Measurements from ENCODE around the gene EMP2. TPM values are rescaled to one million over a fixed set of nuclear protein-coding genes. Genes with fewer than 3 reads are reported as not detected.

Gene EMP2
- total and polyA plus RNA-seq, 3 donors from 2014 or later, result 9.3 to 18.4 (median 13.1) TPM

DNA sequence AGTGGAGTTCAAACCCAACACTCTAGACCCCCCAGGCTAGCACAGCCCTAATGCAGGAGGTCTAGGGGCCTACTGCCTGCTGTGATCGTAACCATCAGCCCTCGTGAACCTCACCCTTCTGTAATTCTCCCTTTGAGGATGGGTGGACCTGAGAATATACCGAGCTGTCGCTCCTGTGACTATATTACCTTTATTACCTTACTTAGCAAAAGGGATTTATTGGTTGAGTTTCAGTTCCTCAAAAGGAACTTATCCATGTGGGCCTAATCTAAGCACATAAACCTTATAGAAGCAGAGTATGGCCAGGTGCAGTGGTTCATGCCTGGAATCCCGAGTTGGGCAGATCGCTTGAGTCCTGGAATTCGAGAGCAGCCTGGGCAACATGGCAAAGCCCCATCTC, 19.2 kb upstream of the EMP2 start:
- H3K36me3 ChIP-seq (ENCODE audit: low read depth, missing control alignments), result no peaks in the 10 kb centered on the region
- no peak for TF ChIP-seq CTCF (IDR thresholded peaks at IDR 0.05)
- no peak for TF ChIP-seq POLR2A (IDR thresholded peaks at IDR 0.05)
- H3K27me3 ChIP-seq, result no peaks in the 10 kb centered on the region
- no peaks in the 10 kb centered on the region for H3K9me3 ChIP-seq
- H3K4me1 ChIP-seq, result no peaks in the 10 kb centered on the region
- H3K27ac ChIP-seq, result no peak overlapping the region
- intact Hi-C loops (cut with DNase I; ENCODE audit: low total_unique reads), result no loop called here
- DNase-seq, result no peak
- WGBS, 2 donors, result 95 to 97% methylated on average over 7 of the region's 7 CpGs
- H3K4me3 ChIP-seq, result no peak overlapping the region

DNA sequence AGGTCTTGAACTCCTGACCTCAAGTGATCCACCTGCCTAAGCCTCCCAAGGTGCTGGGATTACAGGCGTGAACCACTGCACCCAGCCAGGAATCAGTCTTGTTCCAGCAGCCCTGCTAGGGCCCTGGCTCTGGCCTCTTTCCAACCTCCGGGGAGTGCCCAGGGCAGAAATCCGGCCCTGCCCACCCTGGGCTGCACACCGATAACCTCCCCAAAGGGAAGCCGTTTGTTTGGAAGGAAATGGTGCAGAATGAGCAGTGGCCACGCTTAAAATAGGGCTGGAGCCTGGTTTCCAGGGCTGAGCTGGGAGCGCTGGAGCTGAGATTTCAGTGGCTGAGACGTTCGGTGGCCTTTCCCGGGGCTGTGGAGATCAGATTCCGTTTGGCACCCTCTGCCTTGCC, 17.8 kb upstream of the EMP2 start:
- no peak for DNase-seq
- no peak overlapping the region for H3K27ac ChIP-seq
- H3K36me3 ChIP-seq (ENCODE audit: low read depth, missing control alignments), result no peaks in the 10 kb centered on the region
- WGBS, 2 donors, result 62 to 79% methylated on average over 9 to 11 of the region's 11 CpGs
- H3K4me3 ChIP-seq, result no peak overlapping the region
- no peaks in the 10 kb centered on the region for H3K27me3 ChIP-seq
- TF ChIP-seq CTCF (IDR thresholded peaks at IDR 0.05) (no peak), POLR2A (IDR thresholded peaks at IDR 0.05) (no peak)
- no peaks in the 10 kb centered on the region for H3K4me1 ChIP-seq
- intact Hi-C loops (cut with DNase I; ENCODE audit: low total_unique reads), result no loop called here
- no peaks in the 10 kb centered on the region for H3K9me3 ChIP-seq

GRCh38 chr16:10597187-10597601, 16.8 kb upstream of the EMP2 start:
- Histone ChIP-seq H3K4me3 (no peak overlapping the region), H3K27ac (no peak overlapping the region), H3K4me1 (no peaks in the 10 kb centered on the region), H3K27me3 (no peaks in the 10 kb centered on the region), H3K9me3 (no peaks in the 10 kb centered on the region), H3K36me3 (ENCODE audit: low read depth, missing control alignments) (no peaks in the 10 kb centered on the region)
- DNase-seq, result no peak
- intact Hi-C loops (cut with DNase I; ENCODE audit: low total_unique reads), result no loop called here
- TF ChIP-seq CTCF (IDR thresholded peaks at IDR 0.05) (no peak), POLR2A (IDR thresholded peaks at IDR 0.05) (no peak)
- WGBS, 2 donors, result 78 to 88% methylated on average over 3 of the region's 3 CpGs

DNA sequence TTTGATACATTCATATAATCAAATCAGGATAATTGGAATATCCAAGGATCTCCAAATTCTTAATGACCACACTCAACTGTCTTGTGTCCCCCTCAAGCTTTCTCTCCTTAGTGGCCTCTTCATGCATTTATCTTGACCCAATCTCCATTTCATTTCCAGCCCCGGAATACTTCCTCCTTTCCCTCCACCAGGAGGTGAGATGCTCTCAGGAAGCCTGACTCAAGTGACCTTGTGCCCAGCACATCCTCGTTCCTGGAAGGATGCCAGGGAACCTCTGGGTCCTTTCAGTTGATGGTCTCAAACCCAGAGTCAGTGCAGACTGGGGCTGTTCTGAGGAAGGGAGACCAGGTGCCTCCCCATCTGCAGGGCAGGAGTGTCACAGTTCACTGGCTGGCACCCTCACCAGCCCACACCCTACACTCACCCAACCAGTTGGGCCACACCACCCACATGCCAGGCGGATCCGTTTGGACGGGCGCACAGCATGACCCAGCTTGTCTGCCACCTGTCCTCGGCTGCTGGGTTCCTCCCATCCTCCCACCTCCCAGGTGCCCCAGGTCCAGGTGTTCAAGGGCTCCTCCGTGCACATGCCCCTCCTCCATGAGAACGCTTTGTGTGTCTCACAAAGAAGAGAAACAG, 14.0 kb upstream of the EMP2 start:
- WGBS, 2 donors, result 66 to 75% methylated on average over 9 of the region's 9 CpGs
- no peak overlapping the region for H3K27ac ChIP-seq
- no peaks in the 10 kb centered on the region for H3K9me3 ChIP-seq
- TF ChIP-seq CTCF (IDR thresholded peaks at IDR 0.05) (no peak), POLR2A (IDR thresholded peaks at IDR 0.05) (no peak)
- no peaks in the 10 kb centered on the region for H3K4me1 ChIP-seq
- intact Hi-C loops (cut with DNase I; ENCODE audit: low total_unique reads), result no loop called here
- H3K27me3 ChIP-seq, result no peaks in the 10 kb centered on the region
- H3K36me3 ChIP-seq (ENCODE audit: low read depth, missing control alignments), result no peaks in the 10 kb centered on the region
- DNase-seq, result no peak
- H3K4me3 ChIP-seq, result no peak overlapping the region

GRCh38 chr16:10592611-10593010, 12.2 kb upstream of the EMP2 start:
- intact Hi-C loops (cut with DNase I; ENCODE audit: low total_unique reads), result no loop called here
- Histone ChIP-seq H3K36me3 (ENCODE audit: low read depth, missing control alignments) (no peaks in the 10 kb centered on the region), H3K4me3 (no peak overlapping the region), H3K27ac (no peak overlapping the region), H3K9me3 (no peaks in the 10 kb centered on the region), H3K4me1 (no peaks in the 10 kb centered on the region), H3K27me3 (no peaks in the 10 kb centered on the region)
- no peak for TF ChIP-seq CTCF (IDR thresholded peaks at IDR 0.05)
- no peak for TF ChIP-seq POLR2A (IDR thresholded peaks at IDR 0.05)
- WGBS, 2 donors, result 89 to 91% methylated on average over 1 of the region's 1 CpG
- DNase-seq, result no peak
